ENCODE results near the gene HMCN2.

Gene HMCN2

DNA sequence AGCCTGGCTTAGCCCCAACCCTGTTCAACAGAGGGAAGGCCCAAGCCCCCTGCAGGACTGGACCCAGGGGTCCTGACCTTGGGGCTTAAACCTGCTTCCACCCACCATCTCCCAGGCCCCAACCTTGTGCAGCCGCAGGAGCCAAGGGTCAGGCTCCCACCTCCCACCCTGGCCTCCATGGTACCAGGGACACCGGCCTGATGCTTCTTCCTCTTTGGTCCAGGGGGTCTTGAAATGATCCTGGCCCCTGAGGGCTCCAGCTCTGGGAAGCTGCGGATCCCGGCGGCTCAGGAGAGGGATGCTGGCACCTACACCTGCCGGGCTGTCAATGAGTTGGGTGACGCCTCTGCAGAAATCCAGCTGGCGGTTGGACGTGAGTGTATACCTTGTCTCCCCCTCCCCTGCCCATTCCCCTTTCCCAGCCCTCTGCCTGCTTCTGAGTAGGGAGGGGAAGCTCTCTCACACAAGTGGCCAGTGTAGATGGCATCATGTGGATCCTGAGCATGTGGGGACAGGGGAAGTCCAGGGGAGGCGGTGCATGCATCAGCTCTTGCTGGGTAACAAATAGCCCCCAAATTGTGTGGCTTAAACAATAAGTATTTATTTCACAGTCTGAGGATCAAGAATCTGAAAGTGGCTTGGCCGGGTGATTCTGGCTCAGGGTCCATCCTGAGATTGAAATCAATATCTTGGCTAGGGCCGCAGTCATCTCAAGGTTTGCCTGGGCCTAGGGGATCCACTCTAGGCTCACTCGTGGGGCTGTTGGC is 44.3 kb downstream of the HMCN2 start:
- DNase-seq (ENCODE audit: low read depth): no peak
- no peak overlapping the region for H3K4me3 ChIP-seq (ENCODE audit: low read depth, low read length)
- TF ChIP-seq, protein P1, sequence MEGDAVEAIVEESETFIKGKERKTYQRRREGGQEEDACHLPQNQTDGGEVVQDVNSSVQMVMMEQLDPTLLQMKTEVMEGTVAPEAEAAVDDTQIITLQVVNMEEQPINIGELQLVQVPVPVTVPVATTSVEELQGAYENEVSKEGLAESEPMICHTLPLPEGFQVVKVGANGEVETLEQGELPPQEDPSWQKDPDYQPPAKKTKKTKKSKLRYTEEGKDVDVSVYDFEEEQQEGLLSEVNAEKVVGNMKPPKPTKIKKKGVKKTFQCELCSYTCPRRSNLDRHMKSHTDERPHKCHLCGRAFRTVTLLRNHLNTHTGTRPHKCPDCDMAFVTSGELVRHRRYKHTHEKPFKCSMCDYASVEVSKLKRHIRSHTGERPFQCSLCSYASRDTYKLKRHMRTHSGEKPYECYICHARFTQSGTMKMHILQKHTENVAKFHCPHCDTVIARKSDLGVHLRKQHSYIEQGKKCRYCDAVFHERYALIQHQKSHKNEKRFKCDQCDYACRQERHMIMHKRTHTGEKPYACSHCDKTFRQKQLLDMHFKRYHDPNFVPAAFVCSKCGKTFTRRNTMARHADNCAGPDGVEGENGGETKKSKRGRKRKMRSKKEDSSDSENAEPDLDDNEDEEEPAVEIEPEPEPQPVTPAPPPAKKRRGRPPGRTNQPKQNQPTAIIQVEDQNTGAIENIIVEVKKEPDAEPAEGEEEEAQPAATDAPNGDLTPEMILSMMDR (IDR thresholded peaks at IDR 0.05; ENCODE audit: insufficient read depth, low read depth, low read length, missing control alignments): no peak

DNA sequence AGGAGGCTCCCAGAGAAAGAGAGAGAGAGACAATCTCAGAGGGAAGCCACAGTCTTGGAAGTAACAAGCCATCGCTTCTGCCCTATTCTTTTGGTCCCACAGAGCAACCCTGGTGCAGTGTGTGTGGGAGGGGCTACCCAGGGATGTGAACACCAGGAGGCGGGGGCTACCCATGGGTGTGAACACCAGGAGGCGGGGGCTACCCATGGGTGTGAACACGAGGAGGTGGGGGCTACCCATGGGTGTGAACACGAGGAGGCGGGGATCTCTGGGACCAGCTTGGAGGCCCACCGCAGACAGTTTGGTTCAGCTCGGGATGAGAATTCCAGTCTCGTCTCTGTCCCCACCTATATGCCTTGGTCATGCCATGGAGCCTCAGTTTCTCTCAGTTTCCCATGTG is 44.9 kb downstream of the HMCN2 start:
- no peak overlapping the region for H3K4me3 ChIP-seq (ENCODE audit: low read depth, low read length)
- TF ChIP-seq, protein P1 (IDR thresholded peaks at IDR 0.05; ENCODE audit: insufficient read depth, low read depth, low read length, missing control alignments): no peak
- DNase-seq (ENCODE audit: low read depth): no peak

GRCh38 chr9:130311003-130311402 is 45.4 kb downstream of the HMCN2 start:
- TF ChIP-seq, protein P1 (IDR thresholded peaks at IDR 0.05; ENCODE audit: insufficient read depth, low read depth, low read length, missing control alignments): no peak
- H3K4me3 ChIP-seq (ENCODE audit: low read depth, low read length): no peak overlapping the region
- no peak for DNase-seq (ENCODE audit: low read depth)

GRCh38 chr9:130311408-130312140 is 46.0 kb downstream of the HMCN2 start:
- no peak overlapping the region for H3K4me3 ChIP-seq (ENCODE audit: low read depth, low read length)
- TF ChIP-seq, protein P1 (IDR thresholded peaks at IDR 0.05; ENCODE audit: insufficient read depth, low read depth, low read length, missing control alignments): no peak
- no peak for DNase-seq (ENCODE audit: low read depth)

GRCh38 chr9:130313103-130313858 is 47.7 kb downstream of the HMCN2 start:
- peak; percentile 9 for DNase-seq (ENCODE audit: low read depth)
- H3K4me3 ChIP-seq (ENCODE audit: low read depth, low read length): no peak overlapping the region
- TF ChIP-seq, protein P1 (IDR thresholded peaks at IDR 0.05; ENCODE audit: insufficient read depth, low read depth, low read length, missing control alignments): no peak

DNA sequence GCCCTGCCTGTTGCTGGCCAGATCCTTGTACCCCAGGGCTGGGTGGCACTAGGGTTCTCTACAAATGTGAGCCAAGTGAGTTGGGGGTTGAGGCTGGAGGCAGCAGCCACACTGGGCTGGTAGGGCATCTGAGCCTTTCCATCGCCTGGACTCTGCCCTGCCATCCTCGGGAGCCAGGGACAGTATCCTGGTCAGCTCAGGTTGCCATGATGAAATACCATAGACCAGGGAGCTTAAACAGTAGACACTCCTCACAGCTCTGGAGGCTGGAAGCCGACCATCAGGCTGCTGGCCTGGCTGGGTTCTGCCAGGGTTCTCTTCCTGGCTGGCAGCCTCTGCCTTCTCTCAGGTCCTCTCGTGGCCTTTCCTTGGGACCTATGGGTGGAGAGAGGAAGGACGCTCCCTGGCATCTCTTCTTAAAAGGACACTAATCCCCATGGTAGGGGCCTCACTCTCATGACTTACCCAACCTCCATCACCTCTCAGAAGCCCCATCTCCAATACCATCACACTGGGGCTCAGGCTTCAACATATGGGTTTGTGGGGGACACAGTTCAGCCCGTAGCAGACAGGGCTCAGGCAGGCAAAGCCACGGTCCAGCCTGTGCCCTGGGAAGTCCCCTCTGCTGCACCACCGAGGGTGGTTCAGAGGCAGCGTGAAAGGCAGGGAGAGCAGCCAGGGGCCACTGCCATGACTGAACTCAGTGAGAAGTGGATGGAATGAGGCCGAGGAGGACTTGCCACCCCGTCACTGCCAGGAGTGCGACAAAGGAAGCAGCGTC is 50.1 kb downstream of the HMCN2 start:
- TF ChIP-seq, protein P1 (IDR thresholded peaks at IDR 0.05; ENCODE audit: insufficient read depth, low read depth, low read length, missing control alignments): no peak
- H3K4me3 ChIP-seq (ENCODE audit: low read depth, low read length): no peak overlapping the region
- peak; percentile 18 for DNase-seq (ENCODE audit: low read depth)

All from GM12865 (cell line).